ENCODE results near the gene ZSWIM5.
"Not testable (repeated sequence)": the region's sequence is repeated elsewhere in the genome, so short reads cannot be mapped to it uniquely, and the experiment has no call there.

ZSWIM5 gene

DNA sequence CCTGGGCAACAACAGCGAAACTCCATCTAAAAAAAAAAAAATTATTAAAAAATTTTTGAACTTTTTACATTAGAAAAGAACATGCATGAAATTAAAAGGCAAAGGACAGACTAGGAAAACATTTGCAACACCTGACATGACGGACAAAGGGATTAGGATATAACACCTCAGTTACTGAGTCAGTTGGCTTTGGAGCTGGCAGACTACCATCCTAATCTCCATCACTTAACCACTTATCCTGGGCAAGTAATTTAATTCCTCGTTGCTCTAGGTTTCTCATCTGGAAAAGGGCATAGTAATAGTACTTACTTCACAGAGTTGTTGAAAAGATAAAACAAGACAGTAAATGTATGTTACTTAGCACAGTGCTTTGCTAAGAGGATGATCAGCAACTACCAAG lies 207.2 kb downstream of the ZSWIM5 start:
- DNase-seq, result no peak

DNA sequence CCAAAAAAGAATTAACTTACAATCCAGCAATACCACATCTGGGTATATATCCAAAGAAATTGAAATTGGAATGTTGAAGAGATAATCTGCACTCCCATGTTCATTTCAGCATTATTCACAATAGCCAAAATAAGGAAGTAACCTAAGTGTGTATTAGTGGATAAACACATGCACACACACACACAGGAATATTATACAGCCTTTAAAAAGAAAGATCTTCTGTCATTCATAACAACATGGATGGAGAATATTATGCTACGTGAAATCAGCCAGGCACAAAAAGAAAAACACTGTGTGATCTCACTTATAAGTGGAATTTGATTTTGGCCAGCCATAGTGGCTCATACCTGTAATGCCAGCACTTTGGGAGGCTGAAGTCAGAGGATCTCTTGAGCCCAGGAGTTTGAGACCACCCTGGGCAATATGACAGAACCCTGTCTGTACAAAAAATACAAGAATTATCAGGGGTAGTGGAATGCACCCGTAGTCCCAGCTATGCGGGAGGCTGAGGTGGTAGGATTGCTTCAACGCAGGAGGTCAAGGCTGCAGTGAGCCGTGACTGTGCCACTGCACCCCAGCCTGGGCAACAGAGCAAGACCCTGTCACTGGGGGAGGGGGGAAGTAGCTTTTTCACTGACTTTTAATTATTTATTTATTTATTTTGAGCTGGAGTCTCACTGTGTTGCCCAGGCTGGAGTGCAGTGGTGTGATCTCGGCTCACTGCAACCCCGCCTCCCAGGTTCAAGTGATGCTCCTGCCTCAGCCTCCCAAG lies 210.8 kb downstream of the ZSWIM5 start:
- DNase-seq, result no peak

DNA sequence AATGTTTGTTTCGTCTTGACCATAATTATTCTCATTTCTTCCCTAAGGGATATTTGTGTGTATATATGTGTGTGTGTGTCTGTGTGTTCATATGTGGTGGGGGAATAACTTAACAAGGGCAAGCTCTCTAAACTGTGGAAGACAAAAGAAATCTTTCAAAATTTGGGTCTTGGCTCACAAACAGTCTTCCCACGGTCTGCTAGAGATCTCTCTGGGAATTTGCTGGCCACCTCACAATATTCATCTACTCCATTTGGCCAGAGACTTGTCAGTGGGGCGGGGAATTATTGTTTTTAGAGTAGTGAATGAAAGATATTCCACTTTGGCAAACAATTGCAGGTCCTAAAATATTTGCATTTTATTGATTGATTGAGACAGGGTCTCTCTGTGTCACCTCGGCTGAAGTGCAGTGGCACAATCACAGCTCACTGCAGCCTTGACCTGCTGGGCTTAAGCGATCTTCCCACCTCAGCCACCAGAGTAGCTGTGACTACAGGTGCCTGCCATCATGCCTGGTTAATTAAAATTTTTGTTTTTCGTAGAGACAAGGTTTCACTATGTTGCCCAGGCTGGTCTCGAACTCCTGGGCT lies 212.0 kb downstream of the ZSWIM5 start:
- no peak for DNase-seq

DNA sequence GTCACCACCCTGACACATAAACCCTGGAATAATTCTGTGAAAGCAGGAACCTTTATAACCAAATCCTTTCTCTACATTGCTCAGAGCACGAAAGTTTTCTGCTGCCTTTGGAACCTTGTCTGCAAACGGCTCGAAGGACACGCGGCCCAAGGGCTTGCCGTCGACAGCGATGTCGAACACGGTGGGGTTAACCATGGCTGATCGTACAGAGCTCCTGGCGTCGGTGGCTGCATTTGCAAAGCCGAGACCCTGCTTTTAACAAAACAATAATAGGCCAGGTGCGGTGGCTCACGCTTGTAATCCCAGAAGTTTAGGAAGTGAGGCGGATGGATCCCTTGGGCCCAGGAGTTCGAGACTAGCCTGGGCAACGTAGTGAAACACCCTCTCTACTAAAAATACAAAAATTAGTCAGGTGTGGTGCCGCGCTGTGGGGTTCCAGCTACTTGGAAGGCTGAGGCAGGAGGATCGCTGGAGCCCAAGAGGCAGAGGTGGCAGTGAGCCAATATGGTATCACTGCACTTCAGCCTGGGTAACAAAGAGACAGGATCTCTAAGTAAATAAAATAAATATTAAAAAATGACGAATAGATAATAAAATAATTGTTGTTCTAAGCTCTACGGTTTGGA lies 217.8 kb downstream of the ZSWIM5 start:
- no peak for DNase-seq

DNA sequence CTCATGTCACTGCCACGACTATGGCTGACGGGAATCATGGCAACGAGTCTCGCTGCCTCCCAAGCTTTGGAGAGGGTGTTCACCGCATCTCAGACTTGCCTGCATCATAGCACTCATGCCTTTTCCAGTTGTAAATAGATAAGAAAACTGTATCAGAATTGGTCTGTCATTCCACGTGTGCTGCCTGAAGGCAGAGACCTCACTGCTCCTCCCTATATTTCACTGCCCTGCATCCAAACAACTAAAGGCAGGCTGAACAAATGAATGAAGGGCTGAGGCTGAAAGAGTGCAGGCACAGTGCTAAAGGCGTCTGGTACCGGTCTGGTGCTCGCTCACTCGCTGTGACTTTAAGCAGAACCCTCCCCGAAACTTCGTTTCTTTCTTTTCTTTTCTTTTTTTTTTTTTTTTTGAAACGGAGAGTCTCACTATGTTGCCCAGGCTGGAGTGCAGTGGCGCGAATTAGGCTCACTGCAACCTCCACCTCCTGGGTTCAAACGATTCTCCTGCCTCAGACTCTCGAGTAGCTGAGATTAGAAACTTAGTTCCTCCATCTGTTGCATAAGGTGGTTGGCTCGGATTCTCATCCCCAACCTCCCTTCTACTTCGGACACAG lies 220.6 kb downstream of the ZSWIM5 start:
- DNase-seq, result no peak

DNA sequence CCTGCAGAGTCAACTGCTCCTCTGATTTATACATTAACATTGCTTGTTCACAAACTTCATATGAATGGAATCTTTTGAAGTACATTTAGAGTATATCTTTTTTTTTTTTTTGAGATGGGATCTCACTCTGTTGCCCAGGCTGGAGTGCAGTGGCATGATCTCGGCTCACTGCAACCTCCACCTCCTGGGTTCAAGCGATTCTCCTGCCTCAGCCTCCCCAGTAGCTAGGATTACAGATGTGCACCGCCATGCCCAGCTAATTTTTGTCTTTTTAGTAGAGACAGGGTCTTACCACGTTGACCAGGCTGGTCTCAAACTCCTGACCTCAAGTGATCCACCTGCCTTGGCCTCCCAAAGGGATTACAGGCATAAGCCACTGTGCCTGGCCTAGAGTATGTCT lies 229.0 kb downstream of the ZSWIM5 start:
- not testable (repeated sequence) for DNase-seq

DNA sequence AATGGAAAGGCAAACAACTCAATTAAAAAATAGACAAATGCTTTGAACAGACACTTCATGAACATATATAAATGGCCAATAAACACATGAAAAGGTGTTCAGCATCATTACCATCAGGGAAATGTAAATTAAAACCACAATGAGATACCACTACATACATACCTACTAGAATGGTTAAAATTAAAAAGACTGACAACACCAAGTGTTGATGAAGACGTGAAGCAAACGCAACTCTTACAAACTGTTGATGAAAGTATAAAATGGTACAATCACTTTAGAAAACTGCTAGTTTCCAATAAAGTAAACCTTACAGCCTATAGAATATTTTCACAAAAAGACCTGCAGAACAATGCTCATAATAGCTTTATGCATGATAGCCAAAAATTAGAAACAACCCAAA lies 230.2 kb downstream of the ZSWIM5 start:
- no peak for DNase-seq

DNA sequence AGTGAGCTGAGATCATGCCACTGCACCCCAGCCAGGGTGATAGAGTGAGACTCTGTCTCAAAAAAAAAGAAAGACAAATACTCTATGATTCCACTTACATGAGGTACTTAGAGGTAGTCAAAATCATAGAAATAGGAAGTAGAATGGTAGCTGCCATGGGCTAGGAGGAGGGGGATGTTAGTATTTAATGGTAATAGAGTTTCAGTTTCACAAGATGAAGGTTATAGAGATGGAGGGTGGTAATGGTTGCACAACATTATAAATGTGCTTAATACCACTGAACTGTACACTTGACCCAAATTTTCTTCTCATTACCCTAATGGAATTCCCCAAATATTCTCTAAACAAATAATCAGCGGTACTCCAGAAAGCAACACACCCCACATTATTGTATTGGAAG lies 232.8 kb downstream of the ZSWIM5 start:
- DNase-seq, result no peak

DNA sequence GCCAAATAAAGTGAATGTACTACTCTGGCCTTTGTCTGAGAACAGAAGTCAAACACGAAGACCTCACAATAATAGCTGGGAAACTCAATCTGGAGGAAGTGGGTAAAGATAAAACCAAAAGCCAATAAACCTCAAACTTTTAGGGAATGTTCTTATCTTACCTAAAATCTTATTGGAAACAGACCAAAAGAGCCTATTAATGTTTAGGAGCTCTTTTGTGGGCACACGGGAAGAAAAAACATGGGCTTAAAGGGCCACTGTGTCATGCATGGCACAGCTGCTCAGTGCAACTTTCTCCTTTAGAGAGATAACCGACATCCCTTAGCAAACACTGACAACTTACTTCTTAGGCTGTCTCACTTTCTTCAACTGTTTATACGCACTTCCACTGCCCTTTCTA lies 236.1 kb downstream of the ZSWIM5 start:
- DNase-seq, result no peak

Measured in activated T-cell treated with anti-CD3 and anti-CD28 coated beads, Interleukin-2, amount 50 U/mL, for 48 hours (primary cell).